Measurements from ENCODE around the gene CUL5.
"Not testable (repeated sequence)": the region's sequence is repeated elsewhere in the genome, so short reads cannot be mapped to it uniquely, and the experiment has no call there.

- not testable (repeated sequence) for TF ChIP-seq CTCF (conservative IDR thresholded peaks at IDR 0.05; ENCODE audit: low read depth, low read length); EZH2 (IDR thresholded peaks at IDR 0.05; ENCODE audit: low read length, unreplicated experiment); EZH2phosphoT487 (IDR thresholded peaks at IDR 0.05; ENCODE audit: borderline replicate concordance, low read length)
Measured at GRCh38 chr11:108132993-108133538, 124.4 kb downstream of the CUL5 start.

All from PC-3 (cell line).